ENCODE data around the gene STXBP6. TPM values are rescaled to one million over a fixed set of nuclear protein-coding genes. Genes with fewer than 3 reads are reported as not detected.

STXBP6 gene
- total and polyA plus RNA-seq, 5 donors = 18.8 to 31.7 (median 30.7) TPM

GRCh38 chr14:24881116-24881893 lies 168.6 kb downstream of the STXBP6 start:
- Histone ChIP-seq H3K4me1 (ENCODE audit: control insufficient read depth, insufficient read depth, low read length) (peaks cover 8% of the 10 kb centered on the region), H3K4me3 (ENCODE audit: low read length) (no peak overlapping the region), H3K27ac (ENCODE audit: low read length) (no peak overlapping the region), H3K27me3 (ENCODE audit: control insufficient read depth, insufficient read depth) (no peaks in the 10 kb centered on the region), H3K9me3 (ENCODE audit: control insufficient read depth, low read length) (no peaks in the 10 kb centered on the region)
- no peak for DNase-seq
- intact Hi-C loops (cut with DNase I) = no loop called here
- ATAC-seq = peak; percentile 23 to 38
- 90% methylated on average over 2 of the region's 2 CpGs for WGBS

- Histone ChIP-seq H3K4me3 (ENCODE audit: low read length) (no peak overlapping the region), H3K4me1 (ENCODE audit: control insufficient read depth, insufficient read depth, low read length) (peaks cover 11% of the 10 kb centered on the region), H3K27ac (ENCODE audit: low read length) (no peak overlapping the region), H3K27me3 (ENCODE audit: control insufficient read depth, insufficient read depth) (no peaks in the 10 kb centered on the region), H3K9me3 (ENCODE audit: control insufficient read depth, low read length) (no peaks in the 10 kb centered on the region)
- DNase-seq (no peak), ATAC-seq (peak; percentile 60 to 86)
- intact Hi-C loops (cut with DNase I) = no loop called here
- WGBS = 70% methylated on average over 4 of the region's 4 CpGs
Observed at GRCh38 chr14:24880689-24881088, 169.3 kb downstream of the STXBP6 start.

- H3K4me3 ChIP-seq (ENCODE audit: low read length) = no peak overlapping the region
- no peak for DNase-seq
- intact Hi-C loops (cut with DNase I) = no loop called here
Observed at GRCh38 chr14:24879661-24880386, 170.1 kb downstream of the STXBP6 start.

GRCh38 chr14:24876996-24877395 lies 173.0 kb downstream of the STXBP6 start:
- WGBS = 62% methylated on average over 1 of the region's 1 CpG
- ATAC-seq (no peak), DNase-seq (no peak)
- intact Hi-C loops (cut with DNase I) = no loop called here
- no peaks in the 10 kb centered on the region for H3K9me3 ChIP-seq (ENCODE audit: control insufficient read depth, low read length)
- H3K27ac ChIP-seq (ENCODE audit: low read length) = no peak overlapping the region
- H3K4me1 ChIP-seq (ENCODE audit: control insufficient read depth, insufficient read depth, low read length) = peaks cover 17% of the 10 kb centered on the region
- no peak overlapping the region for H3K4me3 ChIP-seq (ENCODE audit: low read length)
- no peaks in the 10 kb centered on the region for H3K27me3 ChIP-seq (ENCODE audit: control insufficient read depth, insufficient read depth)

More at GRCh38 chr14:24879661-24880386, 170.1 kb downstream of the STXBP6 start:
- Histone ChIP-seq H3K4me1 (ENCODE audit: control insufficient read depth, insufficient read depth, low read length) (peaks cover 11% of the 10 kb centered on the region), H3K27me3 (ENCODE audit: control insufficient read depth, insufficient read depth) (no peaks in the 10 kb centered on the region), H3K9me3 (ENCODE audit: control insufficient read depth, low read length) (no peaks in the 10 kb centered on the region), H3K27ac (ENCODE audit: low read length) (peak overlapping the region; percentile 97)
- peak; percentile 14 to 52 for ATAC-seq
- WGBS = 69% methylated on average over 8 of the region's 8 CpGs

- ATAC-seq = no peak
- no peak overlapping the region for H3K27ac ChIP-seq (ENCODE audit: low read length)
- H3K4me1 ChIP-seq (ENCODE audit: control insufficient read depth, insufficient read depth, low read length) = peaks cover 13% of the 10 kb centered on the region
Observed at GRCh38 chr14:24875991-24876878, 173.7 kb downstream of the STXBP6 start.

GRCh38 chr14:24875203-24875838 lies 174.6 kb downstream of the STXBP6 start:
- 78% methylated on average over 4 of the region's 4 CpGs for WGBS
- H3K9me3 ChIP-seq (ENCODE audit: control insufficient read depth, low read length) = no peaks in the 10 kb centered on the region
- H3K4me1 ChIP-seq (ENCODE audit: control insufficient read depth, insufficient read depth, low read length) = peaks cover 12% of the 10 kb centered on the region
- intact Hi-C loops (cut with DNase I) = no loop called here
- no peak overlapping the region for H3K4me3 ChIP-seq (ENCODE audit: low read length)
- H3K27ac ChIP-seq (ENCODE audit: low read length) = no peak overlapping the region
- no peak for DNase-seq
- ATAC-seq = no peak
- no peaks in the 10 kb centered on the region for H3K27me3 ChIP-seq (ENCODE audit: control insufficient read depth, insufficient read depth)

More at GRCh38 chr14:24875991-24876878, 173.7 kb downstream of the STXBP6 start:
- Histone ChIP-seq H3K4me3 (ENCODE audit: low read length) (no peak overlapping the region), H3K9me3 (ENCODE audit: control insufficient read depth, low read length) (no peaks in the 10 kb centered on the region), H3K27me3 (ENCODE audit: control insufficient read depth, insufficient read depth) (no peaks in the 10 kb centered on the region)
- DNase-seq = no peak
- WGBS = 63% methylated on average over 4 of the region's 4 CpGs
- intact Hi-C loops (cut with DNase I) = no loop called here

- no peak overlapping the region for H3K4me3 ChIP-seq (ENCODE audit: low read length)
- H3K4me1 ChIP-seq (ENCODE audit: control insufficient read depth, insufficient read depth, low read length) = peaks cover 9% of the 10 kb centered on the region
- intact Hi-C loops (cut with DNase I) = no loop called here
- DNase-seq (no peak), ATAC-seq (no peak)
- no peak overlapping the region for H3K27ac ChIP-seq (ENCODE audit: low read length)
- WGBS = 94% methylated on average over 8 of the region's 8 CpGs
- H3K9me3 ChIP-seq (ENCODE audit: control insufficient read depth, low read length) = no peaks in the 10 kb centered on the region
- H3K27me3 ChIP-seq (ENCODE audit: control insufficient read depth, insufficient read depth) = no peaks in the 10 kb centered on the region
Observed at GRCh38 chr14:24874514-24875202, 175.3 kb downstream of the STXBP6 start.

GRCh38 chr14:24873551-24873950 lies 176.4 kb downstream of the STXBP6 start:
- DNase-seq = no peak
- ATAC-seq = no peak
- Histone ChIP-seq H3K9me3 (ENCODE audit: control insufficient read depth, low read length) (no peaks in the 10 kb centered on the region), H3K27ac (ENCODE audit: low read length) (no peak overlapping the region), H3K4me1 (ENCODE audit: control insufficient read depth, insufficient read depth, low read length) (peaks cover 8% of the 10 kb centered on the region), H3K4me3 (ENCODE audit: low read length) (no peak overlapping the region), H3K27me3 (ENCODE audit: control insufficient read depth, insufficient read depth) (no peaks in the 10 kb centered on the region)
- intact Hi-C loops (cut with DNase I) = no loop called here
- 45% methylated on average over 5 of the region's 5 CpGs for WGBS

GRCh38 chr14:24870949-24871701 lies 178.8 kb downstream of the STXBP6 start:
- Histone ChIP-seq H3K9me3 (ENCODE audit: control insufficient read depth, low read length) (no peaks in the 10 kb centered on the region), H3K27me3 (ENCODE audit: control insufficient read depth, insufficient read depth) (no peaks in the 10 kb centered on the region), H3K4me1 (ENCODE audit: control insufficient read depth, insufficient read depth, low read length) (peaks cover 8% of the 10 kb centered on the region), H3K27ac (ENCODE audit: low read length) (no peak overlapping the region), H3K4me3 (ENCODE audit: low read length) (no peak overlapping the region)
- no peak for ATAC-seq
- WGBS = 74% methylated on average over 4 of the region's 4 CpGs
- no peak for DNase-seq
- intact Hi-C loops (cut with DNase I) = no loop called here

Measured in right cardiac atrium (tissue), 5 donors.